DND-41 (cell line): ENCODE measurements around the gene AKAP6.

Experiments used
- ATAC-seq: fragments of 200-7000 bp; cut with Tn5 transposase; 3 replicates; pipeline ENCODE4 v1.9.1; 2021; ENCODE audit warnings: low read depth; ENCODE audit not compliant: insufficient read depth
- DNase-seq: peaks from one replicate; pipeline ENCODE4 v3.0.0-alpha.2; 2020
- H2AFZ ChIP-seq: 2 replicates; pipeline ENCODE4 v1.6.0; 2012; ENCODE audit warnings: low read depth, low read length
- H3K27ac ChIP-seq: 2 replicates; pipeline ENCODE4 v1.5.1; 2012; ENCODE audit warnings: low read length, inconsistent platforms
- H3K27me3 ChIP-seq: fragments of 200-600 bp; sonication (generic); 2 replicates; pipeline ENCODE4 v1.6.0; 2012; ENCODE audit warnings: low read length, mild to moderate bottlenecking, inconsistent platforms; ENCODE audit not compliant: insufficient read depth, poor library complexity
- H3K36me3 ChIP-seq: 2 replicates; pipeline ENCODE4 v1.5.1; 2012; ENCODE audit warnings: low read length, inconsistent platforms; ENCODE audit not compliant: insufficient read depth
- H3K4me1 ChIP-seq: 2 replicates; pipeline ENCODE4 v1.5.1; 2012; ENCODE audit warnings: mild to moderate bottlenecking, low read length; ENCODE audit not compliant: insufficient read depth
- H3K4me2 ChIP-seq: 2 replicates; pipeline ENCODE4 v1.6.0; 2012; ENCODE audit warnings: mild to moderate bottlenecking, moderate library complexity, low read length, inconsistent platforms; ENCODE audit not compliant: insufficient read depth
- H3K4me3 ChIP-seq, 2 experiments: fragments of 200-600 bp in 1 of 2; shearing (Covaris generic) in 1 of 2; 2 replicates each; pipeline ENCODE4 v1.5.1; 2012 to 2016; ENCODE audit warnings: inconsistent platforms in 2 of 2, low read length in 2 of 2, mild to moderate bottlenecking in 2 of 2, low read depth in 1 of 2, moderate library complexity in 1 of 2
- H3K79me2 ChIP-seq: 2 replicates; pipeline ENCODE4 v1.6.0; 2012; ENCODE audit warnings: low read length, inconsistent platforms; ENCODE audit not compliant: insufficient read depth
- H3K9ac ChIP-seq: 2 replicates; pipeline ENCODE4 v1.6.0; 2012; ENCODE audit warnings: low read depth, mild to moderate bottlenecking, inconsistent platforms, low read length, moderate library complexity
- H3K9me3 ChIP-seq: 2 replicates; pipeline ENCODE4 v1.5.1; 2012; ENCODE audit warnings: low read length, moderate library complexity, mild to moderate bottlenecking, inconsistent platforms; ENCODE audit not compliant: insufficient read depth, severe bottlenecking
- H4K20me1 ChIP-seq: 2 replicates; pipeline ENCODE4 v1.6.0; 2012; ENCODE audit warnings: low read length; ENCODE audit not compliant: insufficient read depth
- CTCF ChIP-seq: IDR thresholded peaks from 2 replicates; pipeline ENCODE4 v1.5.1; 2012; ENCODE audit warnings: borderline replicate concordance, low read length, moderate library complexity, mild to moderate bottlenecking; ENCODE audit not compliant: poor library complexity, severe bottlenecking; ENCODE audit errors: extremely low read depth
- EZH2 ChIP-seq: IDR thresholded peaks from 3 replicates; pipeline ENCODE4 v1.6.1; 2012; ENCODE audit warnings: borderline replicate concordance, low read depth, mild to moderate bottlenecking, moderate library complexity, low read length, inconsistent platforms; ENCODE audit not compliant: severe bottlenecking

AKAP6 gene

GRCh38 chr14:32800320-32800719, 471.2 kb downstream of the AKAP6 start:
- TF ChIP-seq EZH2 = no peak
- TF ChIP-seq CTCF = no peak
- DNase-seq = no peak
- Histone ChIP-seq H3K4me1 (no peaks in the 10 kb centered on the region), H3K36me3 (no peaks in the 10 kb centered on the region), H3K27me3 (no peaks in the 10 kb centered on the region), H3K27ac (no peak overlapping the region), H3K79me2 (no peaks in the 10 kb centered on the region), H3K9me3 (peaks cover 8% of the 10 kb centered on the region), H3K4me3 (no peak overlapping the region), H2AFZ (no peak overlapping the region), H3K9ac (no peak overlapping the region), H4K20me1 (no peaks in the 10 kb centered on the region), H3K4me2 (no peak overlapping the region)
- no peak for ATAC-seq

- Histone ChIP-seq H2AFZ (no peak overlapping the region), H3K4me1 (no peaks in the 10 kb centered on the region), H3K4me2 (no peak overlapping the region), H3K27ac (no peak overlapping the region), H3K36me3 (no peaks in the 10 kb centered on the region), H4K20me1 (no peaks in the 10 kb centered on the region), H3K79me2 (no peaks in the 10 kb centered on the region), H3K9me3 (peaks cover 8% of the 10 kb centered on the region), H3K27me3 (no peaks in the 10 kb centered on the region), H3K4me3 (no peak overlapping the region), H3K9ac (no peak overlapping the region)
- DNase-seq (no peak), ATAC-seq (no peak)
- TF ChIP-seq EZH2 (no peak), CTCF (no peak)
Observed at GRCh38 chr14:32802295-32802694, 473.2 kb downstream of the AKAP6 start.

GRCh38 chr14:32805979-32806378, 476.9 kb downstream of the AKAP6 start:
- no peaks in the 10 kb centered on the region for H3K4me1 ChIP-seq
- no peak overlapping the region for H3K27ac ChIP-seq
- no peak overlapping the region for H3K4me3 ChIP-seq
- TF ChIP-seq CTCF (no peak), EZH2 (no peak)
- H3K9me3 ChIP-seq = peaks cover 8% of the 10 kb centered on the region
- H3K9ac ChIP-seq = no peak overlapping the region
- ATAC-seq = no peak
- no peak for DNase-seq
- H2AFZ ChIP-seq = no peak overlapping the region
- H3K79me2 ChIP-seq = no peaks in the 10 kb centered on the region
- no peak overlapping the region for H3K4me2 ChIP-seq
- no peaks in the 10 kb centered on the region for H3K36me3 ChIP-seq
- no peaks in the 10 kb centered on the region for H4K20me1 ChIP-seq
- no peaks in the 10 kb centered on the region for H3K27me3 ChIP-seq

- Histone ChIP-seq H3K36me3 (no peaks in the 10 kb centered on the region), H3K4me2 (no peak overlapping the region), H3K4me1 (no peaks in the 10 kb centered on the region), H3K4me3 (no peak overlapping the region), H4K20me1 (no peaks in the 10 kb centered on the region), H3K9me3 (peaks cover 6% of the 10 kb centered on the region), H3K79me2 (no peaks in the 10 kb centered on the region), H3K27ac (no peak overlapping the region), H3K9ac (no peak overlapping the region), H3K27me3 (no peaks in the 10 kb centered on the region), H2AFZ (no peak overlapping the region)
- ATAC-seq (no peak), DNase-seq (no peak)
- TF ChIP-seq CTCF = no peak
Observed at GRCh38 chr14:32808644-32809043, 479.5 kb downstream of the AKAP6 start.
